GM21529 (cell line): ENCODE data around the gene SIPA1L3.
"Not testable (repeated sequence)": the region's sequence is repeated elsewhere in the genome, so short reads cannot be mapped to it uniquely, and the experiment has no call there.

Experiments
- ATAC-seq: cut with Tn5 transposase; IDR thresholded peaks from one replicate; pipeline ENCODE4 v1.9.1; 2021; ENCODE audit not compliant: unreplicated experiment

The SIPA1L3 gene

GRCh38 chr19:38018694-38019395, 111.8 kb downstream of the SIPA1L3 start:
- ATAC-seq: no peak

GRCh38 chr19:38019396-38019724, 112.4 kb downstream of the SIPA1L3 start:
- ATAC-seq: no peak

DNA sequence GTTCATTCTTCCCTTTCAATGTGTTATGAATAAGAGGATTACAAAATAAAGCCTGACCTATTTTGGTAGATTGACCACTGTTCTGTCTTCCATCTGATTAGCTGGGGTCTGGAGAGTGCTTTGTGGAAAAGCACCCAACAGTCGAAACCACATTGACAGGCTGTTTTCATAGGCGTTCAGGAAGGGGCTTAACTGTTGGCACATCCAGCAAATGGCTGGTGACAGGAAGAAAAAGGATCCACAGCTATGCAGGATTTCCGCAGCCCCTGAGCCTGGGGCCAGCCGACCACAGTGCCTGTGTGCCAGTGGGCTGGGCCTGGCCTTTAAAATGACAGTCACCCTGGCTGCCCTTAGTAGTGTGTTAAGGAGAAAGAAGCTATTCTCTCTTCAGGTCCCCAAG, 113.3 kb downstream of the SIPA1L3 start:
- no peak for ATAC-seq

- ATAC-seq: no peak
Observed at GRCh38 chr19:38021352-38021751, 114.3 kb downstream of the SIPA1L3 start.

GRCh38 chr19:38022791-38023670, 116.0 kb downstream of the SIPA1L3 start:
- no peak for ATAC-seq

GRCh38 chr19:38023671-38024541, 116.9 kb downstream of the SIPA1L3 start:
- ATAC-seq: no peak

- no peak for ATAC-seq
Observed at GRCh38 chr19:38024992-38025908, 118.2 kb downstream of the SIPA1L3 start.

DNA sequence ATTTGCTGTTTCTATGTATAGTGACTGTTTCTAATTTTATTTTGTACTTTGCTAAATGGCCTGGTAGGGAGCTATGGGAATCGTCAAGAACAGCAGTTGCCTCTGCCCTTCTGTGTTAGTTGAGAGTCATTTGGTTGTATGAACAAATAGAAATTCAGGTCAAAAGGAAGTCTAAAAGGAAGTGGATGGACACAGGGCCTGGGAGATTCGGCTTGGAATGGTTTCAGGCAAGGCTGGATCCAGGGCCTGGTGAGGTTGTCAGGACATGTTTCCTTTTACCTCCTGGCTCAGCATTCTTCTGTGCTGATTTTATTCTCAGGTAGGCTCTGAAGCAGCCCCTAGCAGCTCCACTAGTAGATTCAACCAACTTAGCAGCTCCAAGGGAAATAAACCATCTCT, 118.9 kb downstream of the SIPA1L3 start:
- ATAC-seq: no peak

- ATAC-seq: no peak
Observed at GRCh38 chr19:38028913-38029510, 122.0 kb downstream of the SIPA1L3 start.

DNA sequence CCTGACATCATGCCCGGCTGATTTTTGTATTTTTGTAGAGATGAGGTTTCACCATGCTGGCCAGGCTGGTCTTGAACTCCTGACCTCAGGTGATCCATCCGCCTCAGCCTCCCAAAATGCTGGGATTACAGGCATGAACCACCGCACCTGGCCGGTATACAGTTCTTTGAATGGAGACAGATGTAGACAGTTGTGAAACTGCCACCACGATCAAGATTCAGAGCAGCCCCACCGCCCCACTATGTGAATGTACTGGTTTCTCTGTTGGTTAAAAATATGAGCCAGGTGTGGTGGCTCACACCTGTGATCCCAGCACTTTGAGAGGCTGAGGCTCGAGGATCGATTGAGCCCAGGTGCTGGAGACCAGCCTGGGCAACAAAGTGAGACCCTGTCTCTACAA, 123.0 kb downstream of the SIPA1L3 start:
- not testable (repeated sequence) for ATAC-seq

DNA sequence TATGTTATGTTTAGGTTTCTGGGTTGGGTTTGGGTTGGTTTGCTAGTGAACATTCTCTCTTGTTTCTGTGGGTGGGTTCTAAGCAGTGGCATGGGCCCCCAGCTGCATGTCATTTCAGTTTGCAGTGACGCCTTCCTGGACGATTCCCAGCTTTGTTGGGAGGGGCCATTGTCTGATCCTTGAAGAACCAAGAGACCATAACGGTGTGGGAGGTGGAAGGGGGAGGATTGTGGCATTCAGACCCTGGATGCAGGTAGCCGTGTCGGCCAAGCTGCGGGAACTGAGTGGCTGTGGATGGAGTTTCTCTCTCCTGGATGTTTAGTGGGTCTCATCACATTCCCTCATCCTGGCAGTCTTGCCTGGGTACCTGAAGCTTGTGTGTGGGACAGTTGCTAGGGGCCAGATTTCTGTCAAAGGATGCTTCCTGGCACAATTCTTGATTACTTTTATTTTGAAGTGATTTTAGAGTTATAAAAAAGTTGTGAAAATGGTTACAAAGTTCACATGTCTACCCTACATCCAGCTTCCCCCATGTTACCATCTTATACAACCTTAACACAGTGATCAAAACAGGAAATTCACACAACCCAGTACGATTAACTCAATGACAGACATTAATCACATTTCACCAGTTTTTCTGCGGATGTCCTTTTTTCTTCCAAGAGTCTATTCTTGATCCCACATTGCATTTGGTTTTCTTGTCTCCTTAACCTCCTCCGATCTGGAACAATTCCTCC, 123.8 kb downstream of the SIPA1L3 start:
- ATAC-seq: no peak

GRCh38 chr19:38031423-38031770, 124.4 kb downstream of the SIPA1L3 start:
- ATAC-seq: no peak

GRCh38 chr19:38032151-38032550, 125.1 kb downstream of the SIPA1L3 start:
- no peak for ATAC-seq

DNA sequence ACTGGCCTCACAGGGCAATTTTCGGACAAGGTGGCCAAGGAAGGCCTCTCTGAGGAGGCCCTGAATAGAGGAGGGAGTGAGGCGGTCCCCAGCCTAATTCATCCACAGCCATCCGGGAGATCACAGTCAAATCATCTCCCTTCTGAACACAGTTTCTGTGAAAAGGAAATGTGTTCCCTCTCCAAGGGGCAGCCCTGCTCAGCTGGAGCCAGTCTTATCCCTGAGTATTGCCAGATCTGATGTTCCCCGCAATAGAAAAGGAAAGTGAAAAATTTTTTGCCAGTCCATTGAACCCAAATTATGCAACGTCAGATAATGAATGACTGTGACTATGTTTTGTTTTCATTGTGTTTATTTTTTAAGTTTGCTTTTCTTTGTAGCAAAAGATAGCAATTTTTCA, 125.9 kb downstream of the SIPA1L3 start:
- ATAC-seq: no peak

DNA sequence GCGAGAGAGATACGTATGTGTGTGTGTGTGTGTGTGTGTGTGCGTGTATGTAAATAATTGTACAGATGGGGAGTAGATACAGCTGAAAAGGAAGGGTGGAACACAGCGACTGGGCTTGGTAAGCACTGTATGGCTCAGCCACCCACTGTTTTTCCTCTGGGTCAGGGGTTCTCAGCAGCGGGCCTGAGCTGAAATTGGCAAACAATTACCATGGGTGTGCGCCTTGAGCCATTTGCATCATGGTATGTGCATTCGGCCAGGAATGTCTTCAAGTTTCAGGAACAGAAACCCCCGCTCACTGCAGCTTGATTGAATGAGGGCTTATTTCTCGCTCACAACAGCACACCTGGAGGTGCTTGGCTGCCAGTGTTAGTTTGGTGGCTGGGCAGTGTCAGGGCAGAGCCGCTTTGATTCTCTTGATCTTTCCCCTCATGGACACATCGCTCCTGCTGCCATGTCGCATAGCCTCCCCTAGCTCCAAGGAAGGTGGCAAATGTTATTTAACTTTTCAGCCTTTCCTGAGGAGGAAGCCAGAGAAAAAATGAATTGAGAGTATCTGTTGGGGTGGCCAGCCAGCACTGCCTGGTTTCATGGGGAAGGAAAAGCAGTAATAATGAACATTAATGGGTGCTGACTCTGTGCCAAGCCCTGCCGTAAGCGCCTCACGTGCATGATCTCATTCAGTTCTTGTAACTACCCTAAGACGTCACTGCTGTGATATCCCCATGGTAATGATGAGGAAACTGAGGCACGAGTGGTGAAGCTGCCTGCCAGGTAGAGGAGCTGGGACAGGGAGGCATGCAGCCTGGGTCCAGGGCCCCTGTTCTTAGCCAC, 126.9 kb downstream of the SIPA1L3 start:
- peak; percentile 70 for ATAC-seq

DNA sequence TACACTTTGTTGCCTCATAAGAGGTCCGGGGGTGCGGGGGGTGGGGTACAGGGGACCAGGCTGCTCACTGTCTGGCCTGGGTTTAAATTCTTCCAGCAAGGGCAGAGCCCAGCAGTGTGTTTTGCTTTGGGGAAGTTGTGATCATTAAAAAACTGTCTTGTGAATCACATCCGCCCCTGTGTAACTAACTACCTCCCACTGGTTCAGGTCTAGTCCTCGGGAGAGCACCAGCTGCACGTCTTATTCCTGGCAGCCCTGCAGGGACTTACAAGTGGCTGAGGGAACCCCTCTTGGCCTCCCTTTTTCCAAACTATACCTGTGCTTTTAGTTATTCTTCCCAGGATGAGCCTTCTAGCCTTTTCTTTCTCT, 127.5 kb downstream of the SIPA1L3 start:
- ATAC-seq: no peak

- no peak for ATAC-seq
Observed at GRCh38 chr19:38035515-38036495, 128.8 kb downstream of the SIPA1L3 start.
